ENCODE data around the gene BLVRA.
"Not testable (repeated sequence)": the region's sequence is repeated elsewhere in the genome, so short reads cannot be mapped to it uniquely, and the experiment has no call there.

DNA sequence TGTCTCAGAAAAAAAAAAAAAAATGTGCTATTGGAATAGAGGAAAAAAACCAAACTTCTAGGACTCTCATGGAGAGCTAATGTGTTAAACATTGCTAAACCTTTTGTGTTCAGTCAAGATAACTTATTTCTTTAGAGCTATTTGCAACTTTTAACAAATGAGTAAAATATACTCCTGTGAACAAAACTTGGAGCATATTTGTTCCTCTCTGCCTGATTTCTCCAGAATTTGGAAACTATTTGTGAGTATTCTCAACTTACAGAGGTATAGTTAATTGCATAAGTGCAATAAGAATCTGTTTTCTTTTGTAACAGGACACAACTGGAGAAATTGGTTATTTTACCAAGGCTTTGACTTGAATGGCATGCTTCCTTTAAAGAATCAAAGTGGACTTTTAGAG is 72.4 kb downstream of the BLVRA start:
- TF ChIP-seq, protein P1, sequence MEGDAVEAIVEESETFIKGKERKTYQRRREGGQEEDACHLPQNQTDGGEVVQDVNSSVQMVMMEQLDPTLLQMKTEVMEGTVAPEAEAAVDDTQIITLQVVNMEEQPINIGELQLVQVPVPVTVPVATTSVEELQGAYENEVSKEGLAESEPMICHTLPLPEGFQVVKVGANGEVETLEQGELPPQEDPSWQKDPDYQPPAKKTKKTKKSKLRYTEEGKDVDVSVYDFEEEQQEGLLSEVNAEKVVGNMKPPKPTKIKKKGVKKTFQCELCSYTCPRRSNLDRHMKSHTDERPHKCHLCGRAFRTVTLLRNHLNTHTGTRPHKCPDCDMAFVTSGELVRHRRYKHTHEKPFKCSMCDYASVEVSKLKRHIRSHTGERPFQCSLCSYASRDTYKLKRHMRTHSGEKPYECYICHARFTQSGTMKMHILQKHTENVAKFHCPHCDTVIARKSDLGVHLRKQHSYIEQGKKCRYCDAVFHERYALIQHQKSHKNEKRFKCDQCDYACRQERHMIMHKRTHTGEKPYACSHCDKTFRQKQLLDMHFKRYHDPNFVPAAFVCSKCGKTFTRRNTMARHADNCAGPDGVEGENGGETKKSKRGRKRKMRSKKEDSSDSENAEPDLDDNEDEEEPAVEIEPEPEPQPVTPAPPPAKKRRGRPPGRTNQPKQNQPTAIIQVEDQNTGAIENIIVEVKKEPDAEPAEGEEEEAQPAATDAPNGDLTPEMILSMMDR (IDR thresholded peaks at IDR 0.05; ENCODE audit: insufficient read depth, low read length, poor library complexity, severe bottlenecking), result not testable (repeated sequence)
- not testable (repeated sequence) for TF ChIP-seq EZH2phosphoT487 (conservative IDR thresholded peaks at IDR 0.05; ENCODE audit: low read length)

All from SU-DHL-6 (cell line).